HG03280 (cell line): ENCODE results near the gene RAI14.
"Not testable (repeated sequence)": the region's sequence is repeated elsewhere in the genome, so short reads cannot be mapped to it uniquely, and the experiment has no call there.

Experiments
- ATAC-seq: cut with Tn5 transposase; IDR thresholded peaks from one replicate; pipeline ENCODE4 v1.9.1; 2021; ENCODE audit warnings: mild to moderate bottlenecking, moderate library complexity; ENCODE audit not compliant: unreplicated experiment

RAI14 gene

GRCh38 chr5:34697308-34698108 lies 41.4 kb downstream of the RAI14 start:
- no peak for ATAC-seq

GRCh38 chr5:34698109-34698419 lies 41.9 kb downstream of the RAI14 start:
- no peak for ATAC-seq

GRCh38 chr5:34698754-34699153 lies 42.6 kb downstream of the RAI14 start:
- no peak for ATAC-seq

GRCh38 chr5:34699155-34700077 lies 43.3 kb downstream of the RAI14 start:
- no peak for ATAC-seq

GRCh38 chr5:34700078-34700452 lies 43.9 kb downstream of the RAI14 start:
- no peak for ATAC-seq

GRCh38 chr5:34701442-34701841 lies 45.3 kb downstream of the RAI14 start:
- not testable (repeated sequence) for ATAC-seq

GRCh38 chr5:34703767-34704713 lies 47.9 kb downstream of the RAI14 start:
- no peak for ATAC-seq

- ATAC-seq = no peak
Observed at GRCh38 chr5:34706084-34706483, 50.0 kb downstream of the RAI14 start.

GRCh38 chr5:34707451-34708107 lies 51.5 kb downstream of the RAI14 start:
- no peak for ATAC-seq

- no peak for ATAC-seq
Observed at GRCh38 chr5:34708777-34709176, 52.6 kb downstream of the RAI14 start.

- ATAC-seq = no peak
Observed at GRCh38 chr5:34709861-34710673, 53.9 kb downstream of the RAI14 start.

GRCh38 chr5:34712565-34712964 lies 56.4 kb downstream of the RAI14 start:
- ATAC-seq = no peak

GRCh38 chr5:34715711-34716110 lies 59.6 kb downstream of the RAI14 start:
- no peak for ATAC-seq

- no peak for ATAC-seq
Observed at GRCh38 chr5:34716986-34717385, 60.9 kb downstream of the RAI14 start.

- no peak for ATAC-seq
Observed at GRCh38 chr5:34717426-34718327, 61.5 kb downstream of the RAI14 start.

- ATAC-seq = no peak
Observed at GRCh38 chr5:34718516-34718915, 62.4 kb downstream of the RAI14 start.

GRCh38 chr5:34719029-34719428 lies 62.9 kb downstream of the RAI14 start:
- no peak for ATAC-seq

- no peak for ATAC-seq
Observed at GRCh38 chr5:34721327-34721726, 65.2 kb downstream of the RAI14 start.

GRCh38 chr5:34722183-34722582 lies 66.1 kb downstream of the RAI14 start:
- no peak for ATAC-seq
